ENCODE measurements around the gene KRTAP10-8.

The KRTAP10-8 gene, protein sequence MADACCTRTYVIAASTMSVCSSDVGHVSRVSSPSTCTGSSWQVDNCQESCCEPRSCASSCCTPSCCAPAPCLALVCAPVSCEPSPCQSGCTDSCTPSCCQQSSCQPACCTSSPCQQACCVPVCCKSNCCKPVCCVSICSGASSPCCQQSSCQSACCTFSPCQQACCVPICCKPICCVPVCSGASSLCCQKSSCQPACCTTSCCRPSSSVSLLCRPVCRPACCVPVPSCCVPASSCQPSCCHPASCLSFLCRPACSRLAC

DNA sequence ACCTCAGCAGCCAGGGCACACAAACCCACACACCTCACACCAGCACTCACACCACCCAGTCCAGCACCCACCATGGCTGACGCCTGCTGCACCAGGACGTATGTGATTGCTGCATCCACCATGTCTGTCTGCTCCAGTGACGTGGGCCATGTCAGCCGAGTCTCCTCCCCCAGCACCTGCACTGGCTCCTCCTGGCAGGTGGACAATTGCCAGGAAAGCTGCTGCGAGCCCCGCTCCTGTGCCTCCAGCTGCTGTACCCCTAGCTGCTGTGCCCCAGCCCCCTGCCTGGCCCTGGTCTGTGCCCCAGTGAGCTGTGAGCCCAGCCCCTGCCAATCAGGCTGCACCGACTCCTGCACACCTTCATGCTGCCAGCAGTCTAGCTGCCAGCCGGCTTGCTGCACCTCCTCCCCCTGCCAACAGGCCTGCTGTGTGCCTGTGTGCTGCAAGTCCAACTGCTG, at the start of gene KRTAP10-8:
TSS of gene KRTAP10-8 (plus strand) at position 51 of the 458 bp plus-strand sequence. CDS start at position 73, 22 bp downstream.
- DNase-seq = no peak

DNA sequence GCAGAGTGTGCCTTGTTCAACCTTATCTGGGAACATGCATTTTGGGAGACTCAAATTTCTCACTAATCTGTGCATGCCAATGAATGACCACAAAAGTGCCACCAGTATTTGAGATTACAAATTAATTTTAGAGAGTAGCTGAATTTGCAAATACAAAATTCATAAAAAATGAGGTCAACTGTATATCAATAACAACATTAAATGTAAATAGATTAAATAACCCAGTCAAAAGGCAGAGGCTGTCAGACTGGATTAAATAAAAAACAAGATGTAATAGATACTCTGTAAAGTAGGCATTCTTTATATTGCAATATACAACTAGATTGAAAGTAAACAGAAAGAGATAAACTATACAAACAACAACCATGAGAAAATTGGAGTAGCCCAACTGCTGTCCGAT, 47.8 kb upstream of the KRTAP10-8 start:
- DNase-seq = no peak

DNA sequence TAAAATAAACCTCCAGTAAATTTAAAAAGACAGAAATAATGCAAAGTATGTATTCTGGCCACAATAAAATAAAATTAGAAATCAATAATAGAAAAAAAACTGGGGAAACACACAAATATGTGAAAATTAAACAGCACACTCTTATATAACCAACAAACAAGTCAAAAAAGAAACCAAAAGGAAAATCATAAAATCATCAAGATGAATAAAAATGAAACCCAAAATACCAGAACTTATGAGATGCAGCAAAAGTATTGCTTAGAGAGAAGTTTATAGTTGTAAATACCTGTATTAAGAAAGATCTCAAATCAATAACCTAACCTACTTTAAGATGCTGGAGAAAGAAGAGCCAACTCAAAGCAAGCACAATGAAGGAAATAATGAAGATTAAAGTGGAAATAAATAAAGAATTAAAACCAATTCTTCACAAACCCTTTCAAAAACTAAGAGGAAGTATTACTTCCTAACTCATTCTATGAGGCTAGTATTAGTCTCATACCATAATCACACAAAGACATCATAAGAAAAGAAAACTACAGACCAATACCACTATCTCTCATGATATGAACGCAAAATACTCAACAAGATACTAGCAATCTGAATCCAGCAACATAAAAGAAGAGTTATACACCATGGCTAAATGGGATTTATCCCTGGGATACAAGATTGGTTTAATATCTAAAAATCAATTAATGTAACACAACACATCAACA, 46.8 kb upstream of the KRTAP10-8 start:
- no peak for DNase-seq

DNA sequence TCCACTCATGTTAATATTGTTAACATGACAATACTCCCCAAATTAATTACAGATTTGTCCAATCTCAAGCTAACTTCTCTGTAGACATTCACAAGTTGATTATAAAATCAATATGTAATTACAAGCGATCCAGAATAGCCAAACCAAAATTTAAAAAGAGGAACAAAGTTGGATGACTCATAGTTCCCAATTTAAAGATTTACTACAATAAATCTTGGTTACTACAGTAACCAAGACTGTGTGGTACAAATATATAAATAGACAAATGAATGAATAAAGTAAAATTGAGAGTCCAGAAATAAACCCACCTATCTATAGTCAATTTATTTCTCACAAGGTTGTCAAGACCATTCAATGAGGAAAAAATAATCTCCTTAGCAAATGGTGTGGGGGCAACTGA, 45.5 kb upstream of the KRTAP10-8 start:
- DNase-seq = no peak

DNA sequence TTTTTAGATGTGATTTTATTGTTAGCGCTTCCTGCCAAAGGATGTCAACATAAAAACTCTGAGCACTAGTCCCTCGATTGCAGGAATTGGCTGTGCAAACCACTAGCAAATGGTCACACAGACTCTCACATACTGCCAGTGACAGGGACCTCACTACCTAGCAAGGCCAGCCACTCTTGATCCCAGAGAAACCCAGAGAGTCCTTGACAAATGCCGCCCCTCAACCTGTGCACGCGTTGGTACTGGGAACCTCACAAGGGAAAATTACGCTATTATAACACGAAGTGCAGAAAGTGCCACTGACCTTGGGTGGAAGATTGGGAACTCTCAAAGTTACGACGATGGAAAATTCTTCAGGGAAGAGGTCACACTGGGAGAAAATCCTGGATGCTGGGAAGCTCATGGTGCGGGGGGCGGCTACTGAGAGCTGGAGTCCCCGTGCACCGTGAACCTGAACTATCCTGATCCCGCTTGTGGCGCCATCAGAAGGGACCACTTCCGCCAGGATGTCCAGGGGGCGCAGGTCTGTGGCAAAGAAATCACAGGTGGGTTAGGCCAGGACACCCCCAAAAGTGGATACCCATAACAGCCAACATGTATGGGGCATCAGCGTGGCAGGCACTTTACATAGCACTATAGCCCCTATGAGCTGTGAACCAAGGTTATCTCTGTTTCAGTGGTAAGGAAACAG, 44.3 kb upstream of the KRTAP10-8 start:
- DNase-seq = no peak

DNA sequence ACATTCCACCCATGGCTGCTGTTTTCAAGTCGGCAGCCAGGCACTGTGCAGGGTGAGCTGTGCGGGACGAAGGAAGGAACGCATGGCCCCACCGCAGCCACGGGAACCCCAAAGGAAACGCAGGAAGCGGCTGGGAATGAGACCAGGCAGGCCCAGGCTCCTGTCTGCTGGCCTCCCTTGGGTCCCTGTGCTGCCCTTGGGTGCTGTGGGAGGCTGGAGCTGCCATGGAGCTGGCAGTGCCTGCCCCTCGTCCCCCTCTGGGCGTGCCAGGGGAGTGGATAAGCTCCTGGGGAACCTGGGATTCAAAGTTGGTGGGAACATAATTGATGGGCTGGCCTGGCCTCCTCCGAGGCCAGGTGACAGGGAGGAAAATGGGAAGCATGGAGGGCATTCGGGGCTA, 43.6 kb upstream of the KRTAP10-8 start:
- DNase-seq = no peak

DNA sequence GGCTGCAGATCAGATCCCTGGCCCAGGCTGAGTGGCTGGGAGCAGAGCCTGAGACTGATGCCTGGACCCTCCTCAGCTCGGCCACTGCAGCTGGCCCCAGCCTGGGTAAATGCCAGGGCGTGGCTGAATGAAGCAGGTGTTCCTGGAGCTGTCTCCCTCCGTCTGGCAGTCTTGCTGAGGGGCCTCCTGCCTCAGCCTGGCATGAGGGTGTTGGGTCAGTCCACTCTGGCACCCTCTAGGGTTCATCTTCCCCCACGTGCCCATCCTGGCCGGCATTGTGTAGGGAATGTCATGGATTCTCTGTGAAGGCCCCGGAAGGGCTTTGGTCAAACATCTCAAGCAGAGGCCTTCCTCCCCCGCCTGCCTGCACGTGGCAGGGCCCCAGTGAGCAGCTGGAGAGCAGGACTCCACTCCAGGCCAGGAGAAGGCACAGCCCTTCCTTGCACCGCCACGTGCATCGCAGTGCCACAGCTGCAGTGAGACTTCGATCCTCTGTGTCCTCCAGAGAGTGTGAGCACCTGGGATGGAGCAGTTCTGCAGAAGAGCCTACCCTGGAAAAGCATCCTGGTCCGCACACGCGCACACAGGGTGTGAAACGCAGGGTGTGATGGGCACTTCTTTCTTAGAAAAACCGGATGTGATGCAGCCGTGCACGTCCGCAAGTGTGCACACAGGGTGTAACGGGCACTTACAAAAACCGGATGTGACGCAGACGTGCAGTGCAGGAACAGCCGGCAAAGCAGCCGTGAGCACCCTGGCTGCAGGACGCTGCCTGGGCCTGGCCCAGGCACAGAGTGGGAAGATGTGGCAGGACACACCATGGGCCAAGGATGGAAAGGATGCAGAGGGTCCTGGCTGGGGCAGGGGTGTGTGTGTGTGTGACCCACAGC, 43.0 kb upstream of the KRTAP10-8 start:
- DNase-seq = peak in 2 of 3 experiments; percentile 45 to 60

DNA sequence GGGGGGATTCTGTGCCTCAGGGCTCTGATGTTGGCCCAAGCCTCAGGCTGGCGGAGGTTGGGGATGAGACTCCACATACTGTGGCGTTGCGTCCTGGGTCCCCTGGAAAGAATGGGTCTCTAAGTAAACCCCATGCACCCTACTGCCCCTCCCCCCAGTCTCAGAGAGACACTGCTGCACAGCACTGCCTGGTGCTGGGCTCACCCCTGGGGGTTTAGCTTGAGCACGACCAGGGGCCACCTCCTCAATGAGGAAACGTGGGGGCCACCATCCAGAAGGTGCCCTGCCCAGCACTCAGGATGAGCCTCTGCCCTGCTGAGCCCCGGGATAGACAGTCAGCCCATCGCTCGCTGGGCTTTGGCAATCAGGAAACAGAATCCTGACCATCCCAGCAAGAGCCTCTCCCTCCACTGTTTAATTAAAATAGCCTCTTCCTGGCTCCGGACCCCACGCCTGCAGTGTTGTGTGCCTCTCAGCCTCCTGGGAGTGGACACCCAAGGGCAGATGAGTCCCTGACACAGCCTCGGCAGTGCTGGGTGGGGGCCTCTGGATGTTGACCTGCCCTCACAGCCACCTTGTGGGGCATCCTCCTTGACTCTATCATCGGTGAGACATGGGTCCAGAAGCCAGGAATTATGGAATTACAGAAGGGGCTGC, 41.9 kb upstream of the KRTAP10-8 start:
- DNase-seq = no peak

DNA sequence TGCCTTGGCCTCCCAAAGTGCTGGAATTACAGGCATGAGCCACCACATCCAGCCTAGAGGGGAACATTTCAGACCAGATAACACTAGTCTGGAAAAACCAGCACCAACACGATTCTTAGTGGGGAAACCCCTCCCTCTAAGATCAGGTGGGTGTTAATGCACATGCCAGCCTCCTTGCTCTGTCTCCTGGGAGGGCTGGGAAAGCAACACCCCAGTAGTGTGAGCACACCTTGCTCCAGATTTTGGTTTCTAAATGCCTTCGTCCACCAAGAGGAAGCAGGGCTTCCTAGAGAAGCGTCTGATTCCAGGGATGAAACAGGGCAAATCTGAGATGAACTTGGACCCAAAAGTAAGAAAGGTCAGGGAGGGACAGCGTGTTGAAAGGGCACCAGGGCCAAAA, 40.6 kb upstream of the KRTAP10-8 start:
- no peak for DNase-seq

DNA sequence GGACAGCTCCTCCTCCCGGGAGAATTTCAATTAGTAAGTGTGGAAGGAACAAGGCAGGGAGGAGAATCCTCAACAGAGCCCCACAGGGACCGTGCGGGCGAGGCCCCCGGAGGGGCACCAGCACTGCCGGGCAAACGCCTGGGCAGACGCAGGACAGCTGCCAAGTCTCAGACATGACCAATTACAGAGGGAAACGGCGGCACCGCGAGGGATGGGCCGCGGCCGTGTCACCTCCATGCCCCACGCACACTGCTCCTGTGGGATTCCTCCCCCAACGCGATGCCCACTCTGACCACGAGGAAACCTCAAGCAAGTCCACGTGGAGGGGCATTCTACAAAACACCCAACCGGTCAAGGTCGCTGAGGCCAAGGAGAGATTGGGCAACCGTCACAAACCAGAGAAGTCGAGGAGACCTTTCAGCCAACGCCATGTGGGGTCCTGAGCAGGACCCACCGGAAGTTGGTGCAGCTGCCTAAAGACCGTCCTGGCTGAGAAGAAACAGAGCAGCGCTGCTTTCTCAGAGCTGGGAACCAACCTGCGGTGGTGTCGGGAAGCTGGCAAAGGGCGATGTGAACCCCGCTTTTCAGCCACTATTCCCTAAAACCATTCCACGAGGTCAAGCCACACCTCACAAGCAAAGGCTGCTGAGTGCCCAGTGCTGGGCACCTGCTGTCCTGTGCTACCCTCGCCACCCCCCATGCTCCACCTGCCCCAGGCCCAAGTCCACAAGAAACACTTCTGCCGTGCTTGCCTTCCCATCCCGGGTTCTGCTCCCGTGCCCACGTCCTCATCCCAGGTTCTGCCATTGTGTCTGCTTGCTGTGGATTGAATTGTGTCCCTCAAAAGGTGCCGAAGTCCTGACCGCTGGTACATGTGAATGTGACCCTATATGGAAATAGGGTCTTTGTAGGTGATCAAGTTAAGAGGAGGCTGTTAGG, 39.8 kb upstream of the KRTAP10-8 start:
- no peak for DNase-seq

DNA sequence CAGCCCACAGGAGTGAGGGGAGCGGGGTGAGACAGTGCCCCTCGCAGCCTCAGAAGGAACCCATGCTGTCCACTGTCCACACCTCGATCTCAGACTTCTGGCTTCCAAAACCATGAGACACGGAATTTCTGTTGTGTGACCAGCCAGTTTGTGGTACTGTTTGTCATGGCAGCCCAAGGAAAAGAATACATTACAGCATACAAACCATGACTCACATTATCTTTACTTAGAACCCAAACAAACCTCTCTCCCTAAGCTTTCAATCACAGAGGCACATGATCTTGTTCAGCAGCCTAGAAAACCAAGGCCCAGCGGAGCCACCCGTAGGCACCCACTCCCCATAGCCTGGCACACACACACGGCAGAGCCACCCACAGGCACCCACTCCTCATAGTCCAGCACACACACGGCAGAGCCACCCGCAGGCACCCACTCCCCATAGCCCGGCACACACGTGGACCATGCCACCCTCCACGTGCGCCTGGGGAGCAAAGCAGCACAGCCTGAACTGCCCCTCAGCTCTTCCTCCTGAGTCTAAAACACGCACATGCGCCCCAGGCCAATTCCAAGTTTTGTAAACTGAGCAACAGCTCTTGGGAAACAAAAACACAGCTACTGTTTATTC, 38.8 kb upstream of the KRTAP10-8 start:
- DNase-seq = peak in 1 of 3 experiments; percentile 69

DNA sequence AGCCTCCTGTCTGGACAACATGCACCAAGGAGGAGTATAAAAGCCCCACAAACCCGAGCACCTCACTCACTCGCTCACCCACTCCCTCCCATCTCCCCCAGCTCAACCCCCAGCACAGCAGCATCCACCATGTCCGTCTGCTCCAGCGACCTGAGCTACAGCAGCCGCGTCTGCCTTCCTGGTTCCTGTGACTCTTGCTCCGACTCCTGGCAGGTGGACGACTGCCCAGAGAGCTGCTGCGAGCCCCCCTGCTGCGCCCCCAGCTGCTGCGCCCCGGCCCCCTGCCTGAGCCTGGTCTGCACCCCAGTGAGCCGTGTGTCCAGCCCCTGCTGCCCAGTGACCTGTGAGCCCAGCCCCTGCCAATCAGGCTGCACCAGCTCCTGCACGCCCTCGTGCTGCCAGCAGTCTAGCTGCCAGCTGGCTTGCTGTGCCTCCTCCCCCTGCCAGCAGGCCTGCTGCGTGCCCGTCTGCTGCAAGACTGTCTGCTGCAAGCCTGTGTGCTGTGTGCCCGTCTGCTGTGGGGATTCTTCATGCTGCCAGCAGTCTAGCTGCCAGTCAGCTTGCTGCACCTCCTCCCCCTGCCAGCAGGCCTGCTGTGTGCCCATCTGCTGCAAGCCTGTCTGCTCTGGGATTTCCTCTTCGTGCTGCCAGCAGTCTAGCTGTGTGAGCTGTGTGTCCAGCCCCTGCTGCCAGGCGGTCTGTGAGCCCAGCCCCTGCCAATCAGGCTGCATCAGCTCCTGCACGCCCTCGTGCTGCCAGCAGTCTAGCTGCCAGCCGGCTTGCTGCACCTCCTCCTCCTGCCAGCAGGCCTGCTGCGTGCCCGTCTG, 38.0 kb upstream of the KRTAP10-8 start, which contains the start of gene KRTAP10-4:
TSS of gene KRTAP10-4 (plus strand) at position 100 of the 827 bp plus-strand sequence. CDS start at position 130, 30 bp downstream.
- peak in 2 of 3 experiments; percentile 68 to 82 for DNase-seq

DNA sequence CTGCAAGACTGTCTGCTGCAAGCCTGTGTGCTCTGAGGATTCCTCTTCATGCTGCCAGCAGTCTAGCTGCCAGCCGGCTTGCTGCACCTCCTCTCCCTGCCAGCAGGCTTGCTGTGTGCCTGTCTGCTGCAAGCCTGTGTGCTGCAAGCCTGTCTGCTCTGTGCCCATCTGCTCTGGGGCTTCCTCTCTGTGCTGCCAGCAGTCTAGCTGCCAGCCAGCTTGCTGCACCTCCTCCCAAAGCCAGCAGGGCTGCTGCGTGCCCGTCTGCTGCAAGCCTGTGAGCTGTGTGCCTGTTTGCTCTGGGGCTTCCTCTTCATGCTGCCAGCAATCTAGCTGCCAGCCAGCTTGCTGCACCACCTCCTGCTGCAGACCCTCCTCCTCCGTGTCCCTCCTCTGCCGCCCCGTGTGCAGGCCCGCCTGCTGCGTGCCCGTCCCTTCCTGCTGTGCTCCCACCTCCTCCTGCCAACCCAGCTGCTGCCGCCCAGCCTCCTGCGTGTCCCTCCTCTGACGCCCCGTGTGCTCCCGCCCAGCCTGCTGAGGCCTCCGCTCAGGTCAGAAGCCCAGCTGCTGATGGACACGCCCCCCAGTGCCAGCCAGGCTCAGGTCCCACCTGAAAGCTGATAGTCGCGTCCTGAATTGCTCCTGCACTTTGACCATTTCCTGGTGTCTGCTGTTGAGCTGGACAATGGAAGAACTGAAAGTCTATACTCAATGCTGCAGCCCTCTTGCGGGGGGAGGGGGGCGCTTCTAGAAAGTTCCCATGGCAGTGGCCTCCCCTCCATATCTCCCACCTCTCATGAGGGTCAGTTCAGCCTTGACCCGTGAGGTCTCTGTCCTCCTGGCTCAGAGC, 37.2 kb upstream of the KRTAP10-8 start:
- peak in 2 of 3 experiments; percentile 33 to 59 for DNase-seq

DNA sequence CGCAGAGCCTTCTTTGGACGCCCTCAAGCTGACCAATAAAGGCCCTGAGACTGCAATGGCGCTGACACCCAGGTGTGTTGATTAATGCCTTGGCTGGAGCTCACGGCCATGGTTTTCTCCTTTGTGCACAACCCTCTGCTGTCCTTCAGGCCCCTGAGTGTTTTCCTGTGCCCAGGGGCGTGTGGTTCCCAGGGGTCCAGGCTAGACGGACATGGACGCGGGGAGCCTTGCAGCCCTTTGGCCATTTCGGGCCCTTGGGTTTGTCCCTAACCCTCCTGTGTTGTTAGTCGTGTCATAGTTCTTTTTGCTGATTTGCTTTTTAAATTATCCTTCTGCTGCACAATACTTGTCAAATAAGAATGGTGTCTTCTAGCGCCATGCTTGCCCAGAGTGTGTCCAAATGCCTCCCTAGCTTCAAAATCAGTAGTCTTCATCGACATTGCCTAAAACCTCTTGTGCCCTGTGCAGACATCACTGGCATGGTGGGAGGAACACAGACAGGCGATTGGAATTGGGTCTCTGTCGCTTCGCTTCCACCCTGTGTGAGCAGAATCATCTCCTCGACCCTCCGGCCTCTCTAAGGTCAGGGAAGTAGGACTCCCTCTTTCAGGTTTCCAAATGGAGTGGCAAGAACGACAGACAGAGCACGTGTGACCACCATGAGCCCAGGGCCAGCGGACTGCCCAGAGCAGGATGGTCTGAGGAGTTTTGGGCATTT, 36.4 kb upstream of the KRTAP10-8 start:
- DNase-seq = no peak

DNA sequence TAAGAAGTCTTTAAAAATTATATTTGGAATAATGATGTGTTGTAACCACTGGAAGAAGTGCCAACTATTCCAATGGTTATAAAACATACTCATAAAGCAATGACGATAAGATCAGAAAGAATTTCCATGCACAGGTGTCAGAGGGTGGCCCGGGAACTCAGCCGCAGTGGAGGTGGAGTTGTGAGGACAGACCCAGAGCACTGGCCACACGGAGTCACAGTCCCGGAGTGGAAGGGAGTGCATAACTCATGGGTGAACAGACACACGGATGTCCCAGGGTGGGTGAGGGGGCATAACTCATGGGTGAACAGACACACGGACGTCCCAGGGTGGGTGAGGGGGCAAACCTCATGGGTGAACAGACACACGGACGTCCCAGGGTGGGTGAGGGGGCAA, 35.9 kb upstream of the KRTAP10-8 start:
- no peak for DNase-seq

DNA sequence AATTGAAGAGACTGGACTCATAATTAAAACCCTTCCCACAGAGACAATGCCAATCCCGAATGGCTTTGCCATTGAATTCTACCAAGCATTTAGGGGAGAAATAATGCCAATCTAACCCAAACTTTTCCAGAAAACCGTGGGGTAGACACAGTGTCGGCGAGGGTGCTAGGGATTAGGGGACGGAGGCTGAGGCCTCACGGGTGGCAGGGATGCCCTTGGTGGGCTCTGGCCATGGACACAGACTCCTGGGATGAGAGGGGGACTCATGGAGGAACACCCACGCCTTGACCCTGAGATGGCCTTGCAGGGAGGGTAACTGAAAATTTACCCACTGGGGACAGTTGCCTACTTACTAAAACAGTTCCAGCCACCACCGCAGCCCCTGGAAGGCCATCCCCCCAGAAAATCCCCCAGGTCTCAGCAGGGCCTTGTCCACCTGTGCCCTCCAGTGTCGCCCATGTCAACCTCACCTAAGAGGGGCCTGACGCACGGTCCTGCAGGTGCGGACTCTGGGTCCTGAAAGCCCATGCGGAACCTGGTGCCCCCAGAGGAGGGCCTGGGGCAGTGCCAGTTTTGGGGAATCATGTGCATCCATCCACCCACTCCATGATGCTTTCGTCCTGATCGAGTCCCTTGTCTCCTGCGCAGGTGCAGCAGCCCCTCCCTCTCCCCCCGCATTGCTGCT, 33.4 kb upstream of the KRTAP10-8 start:
- no peak for DNase-seq

Data from NCI-H1417 (cell line).